Posterior vena cava (tissue), 2 donors: Measurements from ENCODE around the gene PCDHA7. TPM values are rescaled to one million over a fixed set of nuclear protein-coding genes. Genes with fewer than 3 reads are reported as not detected.
A peak's percentile ranks its signal among the peaks of the same experiment; 100 is the strongest.
"Not testable (repeated sequence)": the region's sequence is repeated elsewhere in the genome, so short reads cannot be mapped to it uniquely, and the experiment has no call there.

Experiments
- DNase-seq: peaks from one replicate; pipeline ENCODE4 v3.0.0-alpha.2; 2020; ENCODE audit warnings: low spot score
- intact Hi-C, 2 donors: fragments of 100-400 bp; cut with DNase I; formaldehyde crosslinking; loops; one replicate each; pipeline versions ENCODE4 v1.14.1 to v1.14.2; 2022 to 2023
- total RNA-seq, 2 donors: library from RNA; stranded (reverse); fragmentation: NEBNext Ultra II Directional; extraction: Animal tissue kit (Norgen Biotek cat#: 25700); gene quantifications; one replicate each; pipeline ENCODE4 v1.2.1, GENCODE V29; 2021
- donor health status: DM: yes; HTN: yes; CAD: no.
- donor health status: DM: yes; HTN: yes; CAD: no.

The PCDHA7 gene
- total RNA-seq, 2 donors from 2014 or later: 0.19 TPM; not detected in 1

- DNase-seq, intact Hi-C loops: not testable (repeated sequence)
Measured at GRCh38 chr5:140849831-140850634, 16.0 kb downstream of the PCDHA7 start.

- intact Hi-C loops: no loop called here
- no peak for DNase-seq
Measured at GRCh38 chr5:140855772-140856674, 22.0 kb downstream of the PCDHA7 start, which contains the start of gene PCDHA10. Gene PCDHA10 (plus strand): TSS chr5:140855897. CDS start chr5:140856049, 152 bp downstream.

- intact Hi-C loops: no loop called here
Measured at GRCh38 chr5:140857177-140857986, 23.3 kb downstream of the PCDHA7 start.

GRCh38 chr5:140857987-140858240 is 23.8 kb downstream of the PCDHA7 start:
- DNase-seq: no peak
- intact Hi-C loops: no loop called here

More at GRCh38 chr5:140857177-140857986, 23.3 kb downstream of the PCDHA7 start:
- no peak for DNase-seq

- intact Hi-C loops: no loop called here
Measured at GRCh38 chr5:140862441-140863295, 28.6 kb downstream of the PCDHA7 start.

GRCh38 chr5:140868721-140869554 is 34.9 kb downstream of the PCDHA7 start, which contains the start of gene PCDHA11:
Gene PCDHA11 (plus strand): TSS chr5:140868957. CDS start chr5:140869104, 147 bp downstream.
- no peak for DNase-seq
- intact Hi-C loops: no loop called here

More at GRCh38 chr5:140862441-140863295, 28.6 kb downstream of the PCDHA7 start:
- DNase-seq: no peak

GRCh38 chr5:140869555-140869886 is 35.5 kb downstream of the PCDHA7 start:
- no peak for DNase-seq
- intact Hi-C loops: no loop called here

- intact Hi-C loops: no loop called here
- no peak for DNase-seq
Measured at GRCh38 chr5:140870221-140871201, 36.4 kb downstream of the PCDHA7 start.

GRCh38 chr5:140875085-140876065 is 41.3 kb downstream of the PCDHA7 start, which contains the start of gene PCDHA12:
Gene PCDHA12 (plus strand): TSS chr5:140875308. CDS start chr5:140875473, 165 bp downstream.
- intact Hi-C loops: no loop called here
- no peak for DNase-seq

- intact Hi-C loops: not testable (repeated sequence)
Measured at GRCh38 chr5:140876541-140877261, 42.6 kb downstream of the PCDHA7 start.

GRCh38 chr5:140877262-140877581 is 43.2 kb downstream of the PCDHA7 start:
- intact Hi-C loops: no loop called here
- no peak for DNase-seq

More at GRCh38 chr5:140876541-140877261, 42.6 kb downstream of the PCDHA7 start:
- not testable (repeated sequence) for DNase-seq

- no peak for DNase-seq
- intact Hi-C loops: no loop called here
Measured at GRCh38 chr5:140881889-140882590, 48.0 kb downstream of the PCDHA7 start, which contains the start of gene PCDHA13. Gene PCDHA13 (plus strand): TSS chr5:140882124. CDS start chr5:140882269, 145 bp downstream.

- intact Hi-C loops: no loop called here
Measured at GRCh38 chr5:140882591-140882899, 48.5 kb downstream of the PCDHA7 start.

GRCh38 chr5:140883373-140883772 is 49.3 kb downstream of the PCDHA7 start:
- intact Hi-C loops: no loop called here
- peak; percentile 80 for DNase-seq

More at GRCh38 chr5:140882591-140882899, 48.5 kb downstream of the PCDHA7 start:
- no peak for DNase-seq
